A204.1 (cell line): Measurements from ENCODE around the gene TMEM30A.
A peak's percentile ranks its signal among the peaks of the same experiment; 100 is the strongest.

Experiments
- FAIRE-seq: peaks from 2 replicates; lab custom pipeline; 2012; peaks lifted over from hg19 to GRCh38; lab: Jason Lieb, UNC

The TMEM30A gene

GRCh38 chr6:75284632-75285282 lies at the start of gene TMEM30A:
TSS of gene TMEM30A (minus strand) at chr6:75284792. CDS start at chr6:75284638, 154 bp downstream.
- peak; percentile 99 for FAIRE-seq

GRCh38 chr6:75333676-75334200 lies 49.1 kb upstream of the TMEM30A start:
- FAIRE-seq = no peak

- no peak for FAIRE-seq
These were observed 46.6 kb upstream of the TMEM30A start for GRCh38 chr6:75331151-75331550.

GRCh38 chr6:75329703-75330102 lies 45.1 kb upstream of the TMEM30A start:
- no peak for FAIRE-seq

GRCh38 chr6:75327807-75328206 lies 43.2 kb upstream of the TMEM30A start:
- no peak for FAIRE-seq

- no peak for FAIRE-seq
These were observed 42.1 kb upstream of the TMEM30A start for GRCh38 chr6:75326557-75327258.

- no peak for FAIRE-seq
These were observed 34.3 kb upstream of the TMEM30A start for GRCh38 chr6:75318900-75319299.

GRCh38 chr6:75317503-75318206 lies 33.1 kb upstream of the TMEM30A start:
- FAIRE-seq = no peak

GRCh38 chr6:75315978-75316377 lies 31.4 kb upstream of the TMEM30A start:
- FAIRE-seq = no peak

GRCh38 chr6:75308250-75308988 lies 23.8 kb upstream of the TMEM30A start:
- FAIRE-seq = no peak

- FAIRE-seq = no peak
These were observed 22.9 kb upstream of the TMEM30A start for GRCh38 chr6:75307364-75308004.

GRCh38 chr6:75306064-75306463 lies 21.5 kb upstream of the TMEM30A start:
- no peak for FAIRE-seq

- FAIRE-seq = no peak
These were observed 21.0 kb upstream of the TMEM30A start for GRCh38 chr6:75305573-75305972.

GRCh38 chr6:75302280-75302679 lies 17.7 kb upstream of the TMEM30A start:
- FAIRE-seq = no peak

GRCh38 chr6:75301537-75301936 lies 16.9 kb upstream of the TMEM30A start:
- no peak for FAIRE-seq

GRCh38 chr6:75301088-75301487 lies 16.5 kb upstream of the TMEM30A start:
- FAIRE-seq = no peak

GRCh38 chr6:75300531-75300855 lies 15.9 kb upstream of the TMEM30A start:
- FAIRE-seq = no peak

- no peak for FAIRE-seq
These were observed 15.4 kb upstream of the TMEM30A start for GRCh38 chr6:75299801-75300530.

GRCh38 chr6:75296811-75297779 lies 12.5 kb upstream of the TMEM30A start:
- FAIRE-seq = peak; percentile 98

- no peak for FAIRE-seq
These were observed 8.0 kb upstream of the TMEM30A start for GRCh38 chr6:75292555-75292954.
